GM19099 (cell line): ENCODE results near the gene KANK3.

Experiments
- POLR2A ChIP-seq: IDR thresholded peaks from 3 replicates; pipeline ENCODE4 v1.6.1; 2011; ENCODE audit warnings: low read depth; ENCODE audit not compliant: insufficient read length; ENCODE audit errors: extremely low read depth

Gene KANK3

GRCh38 chr19:8342684-8343482, at the start of gene KANK3:
Gene KANK3 (minus strand): TSS chr19:8343262. CDS start chr19:8337828, 5,434 bp downstream.
- no peak for TF ChIP-seq POLR2A

GRCh38 chr19:8392017-8392591, 49.0 kb upstream of the KANK3 start:
- no peak for TF ChIP-seq POLR2A

DNA sequence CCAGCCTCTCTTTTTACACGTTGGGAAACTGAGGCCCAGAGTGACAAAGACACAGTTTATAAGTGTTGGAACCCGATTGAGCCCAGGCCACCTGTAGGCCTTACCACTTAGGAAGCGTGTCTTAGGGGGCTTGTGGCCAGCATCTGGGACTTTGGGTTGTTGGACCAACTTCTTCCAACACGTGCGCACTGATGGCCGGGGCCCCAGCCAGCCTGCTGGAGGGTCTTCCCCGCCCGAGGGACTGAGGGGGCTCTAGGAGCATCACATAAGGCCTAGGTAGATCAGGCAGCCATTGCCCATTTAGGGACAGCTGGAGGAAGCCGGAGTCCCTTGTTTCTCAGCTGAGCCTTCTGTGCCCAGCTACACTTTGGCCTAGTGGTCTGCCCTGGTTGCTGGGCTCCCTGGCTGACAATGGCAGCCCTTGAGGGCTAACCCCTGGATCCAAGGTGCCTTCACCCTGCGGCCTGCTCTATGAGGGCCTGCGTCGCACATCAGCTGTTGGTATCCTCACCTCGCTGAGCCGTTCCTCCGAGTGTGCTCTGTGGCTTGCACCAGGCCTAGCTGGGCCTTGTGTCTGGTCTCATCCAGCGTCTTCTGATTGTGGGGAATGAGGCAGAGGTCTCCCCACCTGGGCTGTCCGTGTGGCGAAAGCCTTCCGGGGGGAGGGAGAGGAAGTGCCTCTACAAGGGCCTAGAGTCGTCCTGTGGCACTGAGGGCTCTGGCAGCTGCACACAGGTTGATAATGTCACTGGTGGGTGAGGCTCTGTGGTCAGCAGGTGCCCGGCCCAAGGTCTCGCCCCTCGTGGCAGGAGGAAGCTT, 48.3 kb upstream of the KANK3 start:
- no peak for TF ChIP-seq POLR2A

- TF ChIP-seq POLR2A: peak; percentile 29
Observed at GRCh38 chr19:8390617-8390981, 47.5 kb upstream of the KANK3 start.

- TF ChIP-seq POLR2A: peak; percentile 61
Observed at GRCh38 chr19:8389891-8390616, 47.0 kb upstream of the KANK3 start, which contains the start of gene RAB11B. Gene RAB11B (plus strand): TSS chr19:8390360. CDS start chr19:8390417, 57 bp downstream.

DNA sequence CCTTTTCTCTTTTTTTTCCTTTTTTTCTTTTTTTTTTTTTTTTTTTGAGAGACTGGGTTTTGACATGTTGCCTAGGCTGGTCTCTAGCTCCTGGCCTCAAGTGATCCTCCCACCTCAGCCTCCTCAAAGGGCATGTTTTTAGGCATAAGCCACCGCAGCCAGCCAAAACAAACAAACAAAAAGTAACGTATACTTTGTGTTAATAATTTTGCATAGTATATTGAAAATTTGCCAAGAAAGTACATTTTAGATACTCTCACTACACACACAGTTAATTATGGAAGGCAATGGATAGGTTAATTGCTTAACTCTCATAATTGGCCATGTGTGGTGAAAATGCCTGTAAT, 45.5 kb upstream of the KANK3 start:
- no peak for TF ChIP-seq POLR2A

DNA sequence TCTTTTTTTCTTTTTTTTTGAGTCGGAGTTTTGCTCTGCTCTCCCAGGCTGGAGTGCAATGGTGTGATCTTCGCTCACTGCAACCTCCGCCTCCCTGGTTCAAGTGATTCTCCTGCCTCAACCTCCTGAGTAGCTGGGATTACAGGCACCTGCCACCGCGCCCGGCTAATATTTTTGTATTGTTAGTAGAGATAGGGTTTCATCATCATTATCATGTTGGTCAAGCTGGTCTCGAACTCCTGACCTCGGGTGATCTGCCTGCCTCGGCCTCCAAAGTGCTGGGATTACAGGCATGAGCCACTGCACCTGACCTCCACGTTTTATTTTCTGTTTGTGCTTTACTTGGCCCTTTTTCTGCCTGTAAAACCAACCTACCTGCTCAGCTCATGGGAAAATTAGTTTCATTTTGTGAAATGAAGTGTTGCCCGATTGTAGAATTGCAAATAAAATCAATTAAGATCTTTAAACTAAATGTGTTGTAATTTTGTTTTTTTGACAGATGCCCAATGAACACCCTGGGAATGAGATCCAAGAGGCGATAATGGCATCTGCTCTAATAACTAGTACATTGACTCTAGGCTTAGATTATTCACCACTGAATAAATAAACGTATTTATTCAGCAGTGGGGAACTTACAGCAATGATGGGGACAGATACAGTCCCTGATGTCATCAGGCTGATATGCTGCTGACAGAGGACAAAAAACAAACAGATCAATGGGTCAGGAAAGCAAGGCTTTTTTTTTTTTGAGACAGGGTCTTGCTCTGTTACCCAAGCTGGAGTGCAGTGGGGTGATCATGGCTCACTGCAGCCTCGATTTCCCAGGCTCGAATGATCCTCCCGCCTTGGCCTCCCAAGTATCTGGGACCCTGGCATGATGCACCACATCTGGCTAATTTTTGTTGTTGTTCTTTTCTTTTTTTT, 44.9 kb upstream of the KANK3 start:
- no peak for TF ChIP-seq POLR2A

DNA sequence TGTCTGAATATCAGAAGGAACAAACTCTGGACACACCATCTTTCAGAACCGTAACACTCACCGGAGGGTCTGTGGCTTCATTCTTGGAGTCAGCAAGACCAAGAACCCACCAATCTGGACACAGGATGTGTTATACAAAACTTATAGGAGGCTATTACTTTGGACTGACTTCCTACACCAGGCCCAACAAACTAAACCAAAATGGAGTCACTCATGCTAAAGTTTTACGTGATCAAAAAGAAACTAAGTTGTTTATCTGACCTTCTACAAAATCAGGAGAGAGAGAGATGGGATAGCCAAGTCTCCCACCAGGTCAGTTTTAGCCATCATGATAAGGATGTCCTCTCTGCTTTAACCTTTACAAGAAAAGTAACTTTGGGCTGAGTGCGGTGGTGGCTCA, 43.9 kb upstream of the KANK3 start:
- no peak for TF ChIP-seq POLR2A

- no peak for TF ChIP-seq POLR2A
Observed at GRCh38 chr19:8377598-8377997, 34.5 kb upstream of the KANK3 start.

- no peak for TF ChIP-seq POLR2A
Observed at GRCh38 chr19:8373867-8374813, 31.1 kb upstream of the KANK3 start.

- no peak for TF ChIP-seq POLR2A
Observed at GRCh38 chr19:8371011-8371804, 28.1 kb upstream of the KANK3 start.
